Right lobe of liver (tissue), 6 donors: ENCODE data around the gene ZNF581. TPM values are rescaled to one million over a fixed set of nuclear protein-coding genes. Genes with fewer than 3 reads are reported as not detected.

ENCODE experiments used
- ATAC-seq, 4 donors: fragments of 200-7000 bp; cut with Tn5 transposase; one replicate each; pipeline ENCODE4 v1.9.1; 2020; ENCODE audit warnings: mild to moderate bottlenecking in 4 of 4, moderate library complexity in 4 of 4
- DNase-seq, 3 donors: peaks; one replicate each; pipeline ENCODE4 v3.0.0-alpha.2; 2020
- H3K27ac ChIP-seq, 3 donors: fragments of 200-600 bp; one replicate each; pipeline ENCODE4 v1.8.0; 2022
- H3K27me3 ChIP-seq, 2 donors: fragments of 200-600 bp; one replicate each; pipeline ENCODE4 v1.8.0; 2022
- H3K36me3 ChIP-seq, 4 donors: fragments of 200-600 bp; sonication (generic) in 1 of 4; one replicate each; pipeline versions ENCODE4 v1.5.1 to v1.8.0; 2017 to 2022; ENCODE audit warnings: control low read depth in 1 of 4
- H3K4me1 ChIP-seq, 4 donors: fragments of 200-600 bp; sonication (generic) in 1 of 4; one replicate each; pipeline versions ENCODE4 v1.5.1 to v1.8.0; 2017 to 2022; ENCODE audit warnings: control low read depth in 1 of 4
- H3K4me3 ChIP-seq, 3 donors: fragments of 200-600 bp; one replicate each; pipeline ENCODE4 v1.8.0; 2022
- H3K9me3 ChIP-seq, 4 donors: fragments of 200-600 bp; sonication (generic) in 1 of 4; one replicate each; pipeline versions ENCODE4 v1.5.1 to v1.8.0; 2017 to 2022; ENCODE audit warnings: control low read depth in 1 of 4
- CTCF ChIP-seq, 4 donors: fragments of 200-600 bp in 3 of 4; fragments of 450-650 bp in 1 of 4; IDR thresholded peaks; one replicate each; pipeline versions ENCODE4 v1.5.1 to v1.8.0; 2016 to 2022; ENCODE audit warnings: antibody characterized with exemption in 4 of 4, mild to moderate bottlenecking in 2 of 4
- POLR2A ChIP-seq: fragments of 450-650 bp; IDR thresholded peaks from one replicate; pipeline ENCODE4 v1.6.1; 2017; ENCODE audit warnings: antibody characterized with exemption, mild to moderate bottlenecking
- WGBS: methylation state at CpG from one replicate; pipeline ENCODE4 v1.1.6; 2018; ENCODE audit warnings: low coverage, low lambda C conversion rate; ENCODE audit not compliant: insufficient coverage; ENCODE audit errors: missing lambda C conversion rate; 5-methylcytosine and 5-hydroxymethylcytosine counted together
- intact Hi-C, 2 donors: fragments of 100-400 bp; cut with DNase I; formaldehyde crosslinking; loops; one replicate each; pipeline versions ENCODE4 v1.11.2 to v1.14.1; 2022
- total RNA-seq, 6 experiments: library from RNA; depleted of rRNA in 2 of 6; stranded (reverse); fragments of >200 nt in 2 of 6; fragmentation: NEBNext Ultra II Directional in 3 of 6; extraction: Animal tissue kit (Norgen Biotek cat#: 25700) in 3 of 6; gene quantifications; one replicate each; pipeline versions ENCODE4 v1.1.0 to v1.2.4, GENCODE V29; 2016 to 2023
- donor health status: DM: no; HTN: yes; CAD: no.
- donor health status: DM: no; HTN: no; CAD: no.
- donor health status: DM: no; HTN: no; CAD: no.
- donor health status: DM: no; HTN: yes; CAD: no.
- donor health status: DM: no; HTN: yes; CAD: no.

ZNF581 gene
- total RNA-seq, 6 experiments from 2014 or later = 2.7 to 7.3 (median 5.1) TPM

DNA sequence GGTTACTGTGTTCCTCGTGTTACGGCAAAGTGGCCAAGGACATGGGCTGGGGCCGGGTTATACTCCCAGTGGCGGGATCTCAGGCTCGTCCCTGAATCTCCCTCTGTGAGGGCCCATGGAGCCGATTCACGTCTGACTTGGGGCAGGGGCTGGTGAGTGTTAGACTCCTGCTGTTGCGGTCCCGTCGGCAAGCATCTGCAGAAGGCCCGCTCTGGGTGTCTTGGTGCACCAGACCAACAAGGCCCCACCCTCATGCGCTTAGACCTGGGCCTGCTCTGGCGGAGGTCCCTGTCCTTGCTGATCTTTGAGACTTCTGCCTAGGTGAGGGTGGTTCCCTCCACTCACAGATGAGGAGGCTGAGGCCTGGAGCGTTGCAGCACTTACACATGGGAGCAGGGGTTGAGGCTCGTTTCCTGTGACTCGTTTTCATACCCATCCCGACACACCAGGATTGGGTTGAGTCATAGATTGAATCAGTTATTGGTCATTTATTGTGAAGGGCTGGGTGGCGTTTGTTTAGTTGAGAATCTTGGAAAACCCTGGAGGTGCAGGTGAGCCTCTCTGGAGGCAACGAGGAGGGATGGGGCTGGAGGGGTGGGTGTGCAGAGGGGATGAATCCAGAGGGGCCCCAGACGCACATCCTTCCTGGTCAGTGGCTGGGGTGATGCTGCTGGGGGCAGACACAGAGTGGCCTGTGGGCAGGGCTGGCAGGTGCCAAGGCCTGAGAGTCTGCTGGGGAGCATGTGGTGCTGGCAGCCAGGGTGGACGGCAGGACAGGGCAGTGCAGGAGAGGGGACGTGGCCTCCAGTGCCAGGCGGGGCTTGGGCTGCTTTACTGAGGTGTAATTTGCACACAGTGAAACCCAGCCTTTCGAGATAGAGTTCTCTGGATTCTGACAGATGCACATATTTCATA is 36.2 kb downstream of the ZNF581 start:
- TF ChIP-seq CTCF (IDR thresholded peaks at IDR 0.05) = no peak
- TF ChIP-seq POLR2A = no peak
- WGBS = 63% methylated on average over 3 of the region's 24 CpGs
- H3K4me1 ChIP-seq = peaks cover 0 to 71% (median 37%) of the 10 kb centered on the region in 4 donors
- H3K9me3 ChIP-seq = no peaks in the 10 kb centered on the region
- DNase-seq (peak in 1 of 3 donors; percentile 52), ATAC-seq (no peak)
- H3K27ac ChIP-seq = no peak overlapping the region
- H3K36me3 ChIP-seq = peaks cover 0 to 22% (median 10%) of the 10 kb centered on the region in 4 donors
- no peak overlapping the region for H3K4me3 ChIP-seq
- intact Hi-C loops = loop anchor here in 1 of 2 donors (10.0 kb wide), 1 partner anchor 125 kb away; no protein-coding TSS in a partner anchor
- H3K27me3 ChIP-seq = no peaks in the 10 kb centered on the region

GRCh38 chr19:55680339-55681130 is 37.1 kb downstream of the ZNF581 start:
- no peak for TF ChIP-seq POLR2A
- no peak for TF ChIP-seq CTCF (IDR thresholded peaks at IDR 0.05)
- Histone ChIP-seq H3K4me1 (peaks cover 0 to 74% (median 41%) of the 10 kb centered on the region in 4 donors), H3K9me3 (no peaks in the 10 kb centered on the region), H3K36me3 (peaks cover 0 to 28% (median 13%) of the 10 kb centered on the region in 4 donors), H3K4me3 (no peak overlapping the region), H3K27me3 (no peaks in the 10 kb centered on the region), H3K27ac (no peak overlapping the region)
- no peak for ATAC-seq
- DNase-seq = peak in 1 of 3 donors; percentile 56
- 86% methylated on average over 5 of the region's 20 CpGs for WGBS
- intact Hi-C loops = loop anchor here in 1 of 2 donors (10.0 kb wide), 1 partner anchor 124 kb away; no protein-coding TSS in a partner anchor

- DNase-seq (no peak), ATAC-seq (no peak)
- Histone ChIP-seq H3K4me3 (no peak overlapping the region), H3K27me3 (no peaks in the 10 kb centered on the region), H3K9me3 (no peaks in the 10 kb centered on the region), H3K36me3 (peaks cover 0 to 36% (median 18%) of the 10 kb centered on the region in 4 donors), H3K27ac (no peak overlapping the region), H3K4me1 (peaks cover 0 to 68% (median 38%) of the 10 kb centered on the region in 4 donors)
- TF ChIP-seq POLR2A (no peak), CTCF (IDR thresholded peaks at IDR 0.05) (no peak)
- intact Hi-C loops = loop anchor here in 1 of 2 donors (10.0 kb wide), 1 partner anchor 123 kb away; no protein-coding TSS in a partner anchor
- WGBS = 88% methylated on average over 2 of the region's 9 CpGs
Observed at GRCh38 chr19:55681131-55682092, 38.0 kb downstream of the ZNF581 start.
